ENCODE data around the gene CXCL16. TPM values are rescaled to one million over a fixed set of nuclear protein-coding genes. Genes with fewer than 3 reads are reported as not detected.

CXCL16 gene
- total and polyA plus RNA-seq, 2 of the 13 experiments (the other 11 are each of a cell fraction or from before 2014, with no cell fraction given): 9.4 to 101 TPM

GRCh38 chr17:4788807-4789700 is 49.3 kb upstream of the CXCL16 start, which contains the start of gene GLTPD2 (continued):
- TF ChIP-seq ZNF142 (CRISPR knock-in tag; IDR thresholded peaks at IDR 0.05) (no peak), TARDBP (CRISPR knock-in tag; IDR thresholded peaks at IDR 0.05) (peak; percentile 18; the same call in 1 of the 2 replicates), ZNF710 (CRISPR knock-in tag; IDR thresholded peaks at IDR 0.05; ENCODE audit: borderline replicate concordance) (peak; percentile 58; the same call in 1 of the 2 replicates), CBX5 (CRISPR knock-in tag; IDR thresholded peaks at IDR 0.05; ENCODE audit: borderline replicate concordance) (peak; percentile 44; the same call in 1 of the 2 replicates), ZNF720 (CRISPR knock-in tag; IDR thresholded peaks at IDR 0.05) (no peak), ZNF781 (CRISPR knock-in tag; IDR thresholded peaks at IDR 0.05; ENCODE audit: borderline replicate concordance, not compliant biosample characterization) (peak; percentile 16), ZNF646 (CRISPR knock-in tag; IDR thresholded peaks at IDR 0.05) (no peak), ARID3A (IDR thresholded peaks at IDR 0.05; ENCODE audit: low read depth, low read length) (peak; percentile 66; the same call in 1 of the 2 replicates)

All from HepG2 (cell line).